Muscle of leg (tissue), 16 donors: Measurements from ENCODE around the gene CENPS. TPM values are rescaled to one million over a fixed set of nuclear protein-coding genes. Genes with fewer than 3 reads are reported as not detected.
A peak's percentile ranks its signal among the peaks of the same experiment; 100 is the strongest.

Source experiments
- DNase-seq: peaks from one replicate; pipeline ENCODE4 v3.0.0; 2013
- H3K27ac ChIP-seq: one replicate; pipeline ENCODE4 v1.5.1; 2013; ENCODE audit warnings: mild to moderate bottlenecking, low read length, control low read depth
- H3K27me3 ChIP-seq: one replicate; pipeline ENCODE4 v1.6.1; 2013; ENCODE audit warnings: low read length; ENCODE audit not compliant: control insufficient read depth, insufficient read depth
- H3K36me3 ChIP-seq: one replicate; pipeline ENCODE4 v1.6.1; 2013; ENCODE audit warnings: low read length; ENCODE audit not compliant: control insufficient read depth, insufficient read depth
- H3K4me1 ChIP-seq: one replicate; pipeline ENCODE4 v1.6.1; 2013; ENCODE audit warnings: low read length; ENCODE audit not compliant: control insufficient read depth, insufficient read depth
- H3K4me3 ChIP-seq: one replicate; pipeline ENCODE4 v1.5.1; 2013; ENCODE audit warnings: low read length, control low read depth
- H3K9me3 ChIP-seq: replicated peaks from 2 replicates; pipeline ENCODE4 v1.6.1; 2013; ENCODE audit warnings: low read depth, low read length; ENCODE audit not compliant: control insufficient read depth
- WGBS: methylation state at CpG from one replicate; pipeline ENCODE4 v1.1.5; 2013; ENCODE audit warnings: missing lambda C conversion rate; ENCODE audit not compliant: insufficient coverage; 5-methylcytosine and 5-hydroxymethylcytosine counted together
- long read RNA-seq, 11 donors: transcript quantifications; one replicate each; lab custom pipeline, GENCODE V29; 2026
- polyA plus RNA-seq, 8 donors: library from polyadenylated mRNA; unstranded; fragments of 120-200 nt; gene quantifications; one replicate each; pipeline versions ENCODE4 v1.2.1 to v1.2.3, GENCODE V29; 2013; ENCODE audit warnings: inconsistent platforms in 1 of 8, low replicate concordance in 1 of 8; ENCODE audit not compliant: insufficient read length in 8 of 8, insufficient read depth in 1 of 8
- total RNA-seq: library from RNA; stranded (reverse); fragments of 120-200 nt; gene quantifications from one replicate; pipeline ENCODE4 v1.2.4, GENCODE V29; 2013

The CENPS gene
- 5.4 TPM for total RNA-seq
- polyA plus RNA-seq: 10 to 100 TPM in 5 of 8 donors, 1 to 10 TPM in 3; 8.5 to 11.7 (median 10.7) TPM
- long read RNA-seq, donor 1: 0 reads
- long read RNA-seq, donor 2, partial matches to known transcripts: 0 of 2 reads
- long read RNA-seq, donor 2, other reads (novel, unspliced or antisense): 0 of 2 reads
- long read RNA-seq, donor 3, partial matches to known transcripts: 0 of 4 reads
- long read RNA-seq, donor 3, other reads (novel, unspliced or antisense): 0 of 4 reads
- long read RNA-seq, donor 4, partial matches to known transcripts: 0 of 5 reads
- long read RNA-seq, donor 4, other reads (novel, unspliced or antisense): 0 of 5 reads
- long read RNA-seq, donor 5, partial matches to known transcripts: 0 of 7 reads
- long read RNA-seq, donor 5, other reads (novel, unspliced or antisense): 0 of 7 reads
- long read RNA-seq, donor 6, transcript CENPS-201 (5 exons, 896 nt): major isoform, 5 of 9 reads
- long read RNA-seq, donor 6, partial matches to known transcripts: 0 of 9 reads
- long read RNA-seq, donor 6, other reads (novel, unspliced or antisense): 0 of 9 reads
- long read RNA-seq, donor 7, transcript CENPS-201 (5 exons, 896 nt): major isoform, 6 of 9 reads
- long read RNA-seq, donor 7, partial matches to known transcripts: 0 of 9 reads
- long read RNA-seq, donor 7, other reads (novel, unspliced or antisense): 0 of 9 reads
- long read RNA-seq, donor 8, partial matches to known transcripts: 0 of 2 reads
- long read RNA-seq, donor 8, other reads (novel, unspliced or antisense): 0 of 2 reads
- long read RNA-seq, donor 9, partial matches to known transcripts: 0 of 6 reads
- long read RNA-seq, donor 9, other reads (novel, unspliced or antisense): 0 of 6 reads
- long read RNA-seq, donor 10, transcript CENPS-204 (5 exons, 914 nt): major isoform, 8 of 9 reads
- long read RNA-seq, donor 10, partial matches to known transcripts: 0 of 9 reads
- long read RNA-seq, donor 10, other reads (novel, unspliced or antisense): 0 of 9 reads
- long read RNA-seq, donor 11, partial matches to known transcripts: 0 of 6 reads
- long read RNA-seq, donor 11, other reads (novel, unspliced or antisense): 0 of 6 reads

- under 1% methylated on average over 95 of the region's 95 CpGs for WGBS
- peak within 1 kb of the TSS; percentile 72 for H3K4me3 ChIP-seq
- H3K9me3 ChIP-seq: no peaks in the 10 kb centered on the region
- H3K36me3 ChIP-seq: peaks cover 3% of the 10 kb centered on the region
- peaks cover 13% of the 10 kb centered on the region for H3K4me1 ChIP-seq
- H3K27me3 ChIP-seq: no peaks in the 10 kb centered on the region
- peak; percentile 97 for DNase-seq
- H3K27ac ChIP-seq: peak within 1 kb of the TSS; percentile 83
Measured at GRCh38 chr1:10430216-10431069, at the start of gene CENPS. TSS of gene CENPS (plus strand) at chr1:10430433. CDS start at chr1:10430518, 85 bp downstream.

GRCh38 chr1:10380594-10381275, 49.5 kb upstream of the CENPS start:
- no peak overlapping the region for H3K4me3 ChIP-seq
- peaks cover 6% of the 10 kb centered on the region for H3K4me1 ChIP-seq
- peaks cover 40% of the 10 kb centered on the region for H3K36me3 ChIP-seq
- peak overlapping the region; percentile 6 for H3K27ac ChIP-seq
- no peaks in the 10 kb centered on the region for H3K27me3 ChIP-seq
- WGBS: 38% methylated on average over 4 of the region's 5 CpGs
- no peaks in the 10 kb centered on the region for H3K9me3 ChIP-seq
- peak; percentile 89 for DNase-seq

- H3K9me3 ChIP-seq: no peaks in the 10 kb centered on the region
- 75% methylated on average over 4 of the region's 4 CpGs for WGBS
- no peak overlapping the region for H3K4me3 ChIP-seq
- H3K27me3 ChIP-seq: no peaks in the 10 kb centered on the region
- no peak overlapping the region for H3K27ac ChIP-seq
- no peak for DNase-seq
- H3K4me1 ChIP-seq: peaks cover 15% of the 10 kb centered on the region
- H3K36me3 ChIP-seq: peaks cover 20% of the 10 kb centered on the region
Measured at GRCh38 chr1:10383630-10384029, 46.6 kb upstream of the CENPS start.

- Histone ChIP-seq H3K27ac (no peak overlapping the region), H3K27me3 (no peaks in the 10 kb centered on the region), H3K4me1 (peaks cover 18% of the 10 kb centered on the region), H3K9me3 (no peaks in the 10 kb centered on the region), H3K4me3 (no peak overlapping the region), H3K36me3 (peaks cover 18% of the 10 kb centered on the region)
- 89% methylated on average over 6 of the region's 8 CpGs for WGBS
- no peak for DNase-seq
Measured at GRCh38 chr1:10384219-10384618, 46.0 kb upstream of the CENPS start.

- Histone ChIP-seq H3K4me3 (no peak overlapping the region), H3K27me3 (no peaks in the 10 kb centered on the region)
Measured at GRCh38 chr1:10386761-10387676, 43.2 kb upstream of the CENPS start.

GRCh38 chr1:10387677-10388386, 42.4 kb upstream of the CENPS start:
- 0% methylated on average over 2 of the region's 3 CpGs for WGBS
- Histone ChIP-seq H3K36me3 (peaks cover 8% of the 10 kb centered on the region), H3K4me3 (no peak overlapping the region), H3K4me1 (peaks cover 18% of the 10 kb centered on the region), H3K9me3 (no peaks in the 10 kb centered on the region), H3K27me3 (no peaks in the 10 kb centered on the region), H3K27ac (peak overlapping the region; percentile 82)
- DNase-seq: peak; percentile 98

More at GRCh38 chr1:10386761-10387676, 43.2 kb upstream of the CENPS start:
- H3K36me3 ChIP-seq: peaks cover 14% of the 10 kb centered on the region
- H3K4me1 ChIP-seq: peaks cover 18% of the 10 kb centered on the region
- WGBS: 79% methylated on average over 2 of the region's 12 CpGs
- peak overlapping the region; percentile 82 for H3K27ac ChIP-seq
- H3K9me3 ChIP-seq: no peaks in the 10 kb centered on the region
- no peak for DNase-seq

- no peaks in the 10 kb centered on the region for H3K9me3 ChIP-seq
- peaks cover 3% of the 10 kb centered on the region for H3K36me3 ChIP-seq
- peaks cover 18% of the 10 kb centered on the region for H3K4me1 ChIP-seq
- peak overlapping the region; percentile 82 for H3K27ac ChIP-seq
- WGBS: 52% methylated on average over 2 of the region's 3 CpGs
- no peak for DNase-seq
- H3K4me3 ChIP-seq: no peak overlapping the region
- H3K27me3 ChIP-seq: no peaks in the 10 kb centered on the region
Measured at GRCh38 chr1:10388387-10388715, 41.9 kb upstream of the CENPS start.

GRCh38 chr1:10389271-10389973, 40.8 kb upstream of the CENPS start:
- H3K36me3 ChIP-seq: peaks cover 3% of the 10 kb centered on the region
- no peak overlapping the region for H3K27ac ChIP-seq
- 81% methylated on average over 3 of the region's 6 CpGs for WGBS
- DNase-seq: no peak
- peaks cover 18% of the 10 kb centered on the region for H3K4me1 ChIP-seq
- no peaks in the 10 kb centered on the region for H3K27me3 ChIP-seq
- H3K9me3 ChIP-seq: peaks cover 3% of the 10 kb centered on the region
- H3K4me3 ChIP-seq: no peak overlapping the region
